Measurements from ENCODE around the gene VPS26C. TPM values are rescaled to one million over a fixed set of nuclear protein-coding genes. Genes with fewer than 3 reads are reported as not detected.

Gene VPS26C
- total RNA-seq, 2 experiments from 2014 or later, result 31.8 to 36.0 TPM

GRCh38 chr21:37226041-37226920 is 40.9 kb downstream of the VPS26C start:
- Mint-ChIP-seq H3K27me3 (no peaks in the 10 kb centered on the region), H3K4me1 (ENCODE audit: low read depth) (peaks cover 41% of the 10 kb centered on the region), H3K27ac (peak overlapping the region; percentile 91), H3K36me3 (ENCODE audit: low read depth) (peaks cover 80% of the 10 kb centered on the region), H3K4me3 (peak overlapping the region; percentile 78), H3K9me3 (no peaks in the 10 kb centered on the region)
- no peak for TF ChIP-seq CTCF (IDR thresholded peaks at IDR 0.05)
- ATAC-seq (ENCODE audit: poor library complexity) (no peak), DNase-seq (no peak)
- Histone ChIP-seq H3K4me1 (ENCODE audit: insufficient read depth, low read length) (peaks cover 35% of the 10 kb centered on the region), H3K4me3 (ENCODE audit: low read length) (no peak overlapping the region), H3K27ac (ENCODE audit: low read depth in 1 of 2, low read length in 2 of 2) (peak overlapping the region; percentile 19 to 57), H3K9me3 (ENCODE audit: control insufficient read depth in 1 of 2, insufficient read depth in 1 of 2, low read length in 2 of 2) (no peaks in the 10 kb centered on the region), H3K27me3 (ENCODE audit: control insufficient read depth in 1 of 2, insufficient read depth in 2 of 2, low read length in 2 of 2) (no peaks in the 10 kb centered on the region), H3K36me3 (ENCODE audit: insufficient read depth, low read length) (peaks cover 49% of the 10 kb centered on the region)
- ChIA-PET CTCF (interaction anchor here (0.6 kb wide), 1 partner anchor 220 kb away, joined by 3 read pairs; no protein-coding TSS in a partner anchor), POLR2A (interaction anchor here (1.2 to 2.9 kb wide), 5 partner anchors 8 to 338 kb away, joined by 3 to 13 read pairs (median 3); partner anchors contain the start of gene VPS26C)
- intact Hi-C loops (cut with DNase I, micrococcal nuclease), result loop anchor here (1.0 to 10.0 kb wide), 2 partner anchors 40 to 209 kb away; no protein-coding TSS in a partner anchor

GRCh38 chr21:37224861-37225839 is 42.0 kb downstream of the VPS26C start:
- POLR2A ChIA-PET, result interaction anchor here (1.2 to 2.9 kb wide), 5 partner anchors 9 to 339 kb away, joined by 3 to 13 read pairs (median 3); partner anchors contain the start of gene VPS26C

More at GRCh38 chr21:37224861-37225839, 42.0 kb downstream of the VPS26C start:
- no peak for TF ChIP-seq CTCF (IDR thresholded peaks at IDR 0.05)
- Mint-ChIP-seq H3K27me3 (no peaks in the 10 kb centered on the region), H3K36me3 (ENCODE audit: low read depth) (peaks cover 78% of the 10 kb centered on the region), H3K4me1 (ENCODE audit: low read depth) (peaks cover 50% of the 10 kb centered on the region), H3K4me3 (peak overlapping the region; percentile 78), H3K9me3 (no peaks in the 10 kb centered on the region), H3K27ac (peak overlapping the region; percentile 91)
- Histone ChIP-seq H3K27me3 (ENCODE audit: control insufficient read depth in 1 of 2, insufficient read depth in 2 of 2, low read length in 2 of 2) (no peaks in the 10 kb centered on the region), H3K27ac (ENCODE audit: low read depth in 1 of 2, low read length in 2 of 2) (peak overlapping the region; percentile 55 to 57), H3K9me3 (ENCODE audit: control insufficient read depth in 1 of 2, insufficient read depth in 1 of 2, low read length in 2 of 2) (no peaks in the 10 kb centered on the region), H3K36me3 (ENCODE audit: insufficient read depth, low read length) (peaks cover 40% of the 10 kb centered on the region), H3K4me3 (ENCODE audit: low read length) (peak overlapping the region; percentile 9), H3K4me1 (ENCODE audit: insufficient read depth, low read length) (peaks cover 45% of the 10 kb centered on the region)
- ATAC-seq (ENCODE audit: poor library complexity) (peak; percentile 13), DNase-seq (peak in 13 of 14 experiments; percentile 10 to 66 (median 30))
- CTCF ChIA-PET, result interaction anchor here (0.6 kb wide), 1 partner anchor 342 kb away, joined by 3 read pairs; no protein-coding TSS in a partner anchor
- intact Hi-C loops (cut with DNase I, micrococcal nuclease), result loop anchor here (5.0 to 10.0 kb wide), 3 partner anchors 153 to 237 kb away; partner anchors contain the start of genes PIGP (in 1 of the 2) and TTC3 (in 1 of the 2)

Data from CD4-positive, alpha-beta T cell (primary cell).